OCI-LY3 (cell line): Measurements from ENCODE around the gene PML.

Source experiments
- H2AFZ ChIP-seq: fragments of 200-600, 300-600 bp; shearing (Covaris generic); 2 replicates; pipeline ENCODE4 v1.6.0; 2014; ENCODE audit warnings: antibody characterized with exemption, low read depth, low read length
- H3K27ac ChIP-seq: fragments of 200-600, 300-600 bp; sonication (generic); 2 replicates; pipeline ENCODE4 v1.5.1; 2014; ENCODE audit warnings: mild to moderate bottlenecking, low read length, moderate library complexity, mixed read lengths
- H3K27me3 ChIP-seq: fragments of 200-600, 300-600 bp; sonication (generic); 2 replicates; pipeline ENCODE4 v1.6.1; 2014; ENCODE audit warnings: low read depth, low read length, mixed read lengths
- H3K36me3 ChIP-seq: fragments of 200-600, 300-600 bp; sonication (generic); replicated peaks from 2 replicates; pipeline ENCODE3; 2014; ENCODE audit warnings: low read depth, low read length, mixed read lengths
- H3K4me1 ChIP-seq: fragments of 300-600, 200-600 bp; sonication (generic); 2 replicates; pipeline ENCODE4 v1.6.1; 2014; ENCODE audit warnings: low read length, mixed read lengths
- H3K4me2 ChIP-seq: fragments of 200-600, 300-600 bp; sonication (generic); 2 replicates; pipeline ENCODE4 v1.6.1; 2014; ENCODE audit warnings: low read length, mixed read lengths
- H3K4me3 ChIP-seq: fragments of 300-600, 200-600 bp; sonication (generic); 2 replicates; pipeline ENCODE4 v1.5.1; 2014; ENCODE audit warnings: antibody characterized with exemption, mild to moderate bottlenecking, low read length, moderate library complexity
- H3K79me2 ChIP-seq: fragments of 300-600, 200-600 bp; shearing (Covaris generic); 2 replicates; pipeline ENCODE4 v1.6.1; 2014; ENCODE audit warnings: mild to moderate bottlenecking, low read length, mixed read lengths
- H3K9ac ChIP-seq: fragments of 300-600, 200-600 bp; shearing (Covaris generic); 2 replicates; pipeline ENCODE4 v1.6.0; 2014; ENCODE audit warnings: mild to moderate bottlenecking, low read length, moderate library complexity
- H3K9me3 ChIP-seq: fragments of 200-600, 300-600 bp; shearing (Covaris generic); 2 replicates; pipeline ENCODE4 v1.6.1; 2014; ENCODE audit warnings: low read length, mixed read lengths; ENCODE audit not compliant: insufficient read depth
- H4K20me1 ChIP-seq: fragments of 200-600, 300-600 bp; sonication (generic); 2 replicates; pipeline ENCODE4 v1.6.1; 2016; ENCODE audit warnings: low read length, mixed read lengths; ENCODE audit not compliant: insufficient read depth
- CTCF ChIP-seq: fragments of 200-600, 300-600 bp; sonication (generic); IDR thresholded peaks from 2 replicates; pipeline ENCODE4 v1.5.1; 2014; ENCODE audit warnings: antibody characterized with exemption, low read length, low read depth
- EZH2phosphoT487 ChIP-seq: fragments of 200-600 bp; shearing (Covaris generic); IDR thresholded peaks from 2 replicates; pipeline ENCODE4 v1.6.1; 2018; ENCODE audit warnings: antibody characterized with exemption, mixed run types, low read depth

PML gene

GRCh38 chr15:73952171-73952912, 42.2 kb upstream of the PML start:
- peaks cover 19% of the 10 kb centered on the region for H3K4me1 ChIP-seq
- no peak overlapping the region for H3K4me2 ChIP-seq
- TF ChIP-seq EZH2phosphoT487 (no peak), CTCF (no peak)
- H3K9me3 ChIP-seq: no peaks in the 10 kb centered on the region
- H2AFZ ChIP-seq: no peak overlapping the region
- no peaks in the 10 kb centered on the region for H3K79me2 ChIP-seq
- no peaks in the 10 kb centered on the region for H4K20me1 ChIP-seq
- no peaks in the 10 kb centered on the region for H3K36me3 ChIP-seq
- H3K27ac ChIP-seq: no peak overlapping the region
- no peaks in the 10 kb centered on the region for H3K27me3 ChIP-seq
- no peak overlapping the region for H3K9ac ChIP-seq
- no peak overlapping the region for H3K4me3 ChIP-seq

DNA sequence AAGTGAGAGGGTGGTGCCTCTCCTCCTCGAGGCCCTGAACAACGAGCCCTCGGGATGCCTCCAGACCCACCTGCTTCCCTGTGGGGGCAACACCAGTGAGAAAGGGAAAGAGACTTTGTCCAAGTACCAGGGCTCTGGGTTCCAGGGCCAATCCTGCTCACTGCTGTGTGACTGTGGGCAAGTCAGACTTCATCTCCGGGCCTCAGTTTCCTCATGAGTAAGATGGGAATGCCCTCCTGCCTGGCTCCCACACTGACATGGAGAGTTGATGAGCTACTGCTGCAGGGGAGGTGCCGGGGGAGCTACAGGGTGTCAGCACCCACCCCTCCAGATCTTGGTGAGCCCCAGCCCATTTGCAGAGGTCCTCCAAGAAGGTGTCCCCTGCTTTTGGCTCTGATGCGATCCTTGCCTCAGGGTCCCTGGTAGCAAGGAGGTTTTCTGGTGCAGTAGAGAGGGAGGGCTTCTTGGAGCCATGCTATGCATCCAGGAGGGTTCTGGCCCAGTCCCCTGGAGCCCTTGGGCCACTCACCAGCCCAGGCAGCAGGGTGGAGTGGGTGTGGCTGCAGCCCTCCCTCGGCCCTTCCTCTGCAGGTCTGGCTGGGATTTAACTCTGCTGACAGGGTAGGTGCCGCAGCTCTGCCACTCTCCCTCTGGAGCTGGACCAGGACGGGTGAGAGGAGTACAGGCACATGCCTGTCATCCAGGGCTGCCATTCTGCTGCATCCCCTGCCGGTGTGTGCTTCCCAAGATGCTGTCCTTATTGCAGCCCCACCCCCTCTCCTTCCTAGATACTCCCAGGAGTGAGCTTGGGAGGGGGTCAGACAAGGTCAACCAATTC, 41.4 kb upstream of the PML start:
- no peaks in the 10 kb centered on the region for H3K27me3 ChIP-seq
- H3K79me2 ChIP-seq: no peaks in the 10 kb centered on the region
- H3K27ac ChIP-seq: no peak overlapping the region
- no peak overlapping the region for H2AFZ ChIP-seq
- H3K4me3 ChIP-seq: no peak overlapping the region
- H3K36me3 ChIP-seq: no peaks in the 10 kb centered on the region
- H3K4me2 ChIP-seq: no peak overlapping the region
- no peaks in the 10 kb centered on the region for H4K20me1 ChIP-seq
- peaks cover 19% of the 10 kb centered on the region for H3K4me1 ChIP-seq
- H3K9me3 ChIP-seq: no peaks in the 10 kb centered on the region
- no peak overlapping the region for H3K9ac ChIP-seq
- TF ChIP-seq EZH2phosphoT487: no peak
- TF ChIP-seq CTCF: no peak

GRCh38 chr15:73954188-73955145, 40.0 kb upstream of the PML start:
- H3K4me2 ChIP-seq: no peak overlapping the region
- H3K4me1 ChIP-seq: peaks cover 25% of the 10 kb centered on the region
- no peak overlapping the region for H2AFZ ChIP-seq
- H3K9me3 ChIP-seq: no peaks in the 10 kb centered on the region
- no peak overlapping the region for H3K27ac ChIP-seq
- TF ChIP-seq EZH2phosphoT487: no peak
- TF ChIP-seq CTCF: no peak
- no peaks in the 10 kb centered on the region for H3K27me3 ChIP-seq
- H4K20me1 ChIP-seq: no peaks in the 10 kb centered on the region
- no peaks in the 10 kb centered on the region for H3K36me3 ChIP-seq
- no peaks in the 10 kb centered on the region for H3K79me2 ChIP-seq
- no peak overlapping the region for H3K9ac ChIP-seq
- no peak overlapping the region for H3K4me3 ChIP-seq
